ENCODE results near the gene PLEKHA7. TPM values are rescaled to one million over a fixed set of nuclear protein-coding genes. Genes with fewer than 3 reads are reported as not detected.
A peak's percentile ranks its signal among the peaks of the same experiment; 100 is the strongest.

PLEKHA7 gene
- total RNA-seq, 1 experiment from 2014 or later = 18.4 TPM

GRCh38 chr11:16881766-16882165, 132.4 kb downstream of the PLEKHA7 start:
- Histone ChIP-seq H3K27ac (ENCODE audit: low read length) (0 out of 2 replicates have a peak overlapping the region, but pooled peaks have one; percentile 4), H3K36me3 (ENCODE audit: low read depth, low read length) (no peaks in the 10 kb centered on the region), H3K4me2 (ENCODE audit: low read length) (peak overlapping the region; percentile 54), H3K27me3 (ENCODE audit: low read length) (no peaks in the 10 kb centered on the region), H4K20me1 (ENCODE audit: low read length) (no peaks in the 10 kb centered on the region), H2AFZ (ENCODE audit: low read length) (no peak overlapping the region), H3K9me3 (ENCODE audit: low read length) (no peaks in the 10 kb centered on the region), H3K4me3 (ENCODE audit: low read length) (no peak overlapping the region; the same call in 1 of the 2 replicates), H3K4me1 (ENCODE audit: insufficient read depth, low read length) (peaks cover 32% of the 10 kb centered on the region), H3K9ac (ENCODE audit: low read length) (no peak overlapping the region), H3K9me2 (replicated peaks; ENCODE audit: low read length) (no peaks in the 10 kb centered on the region), H3F3A (ENCODE audit: low read length, unreplicated experiment) (no peaks in the 10 kb centered on the region), H3K79me2 (ENCODE audit: low read length) (peaks cover 20% of the 10 kb centered on the region)
- no peak for ATAC-seq
- ChIA-PET POLR2A (ENCODE audit: unreplicated experiment) (no interaction called here), CTCF (interaction anchor here (2.1 kb wide), 1 partner anchor 62 kb away, joined by 20 read pairs; no protein-coding TSS in a partner anchor)
- TF ChIP-seq EZH2 (IDR thresholded peaks at IDR 0.05; ENCODE audit: low read length, unreplicated experiment) (no peak), EZH2phosphoT487 (IDR thresholded peaks at IDR 0.05; ENCODE audit: borderline replicate concordance, low read length) (no peak), CTCF (conservative IDR thresholded peaks at IDR 0.05; ENCODE audit: low read depth, low read length) (no peak)
- BruUV-seq (replicated peaks) = no TSS peak
- no peak for DNase-seq
- intact Hi-C loops (cut with micrococcal nuclease) = loop anchor here (1.0 to 5.0 kb wide), 3 partner anchors 39 to 249 kb away; no protein-coding TSS in a partner anchor

- H3K4me2 ChIP-seq (ENCODE audit: low read length) = peak overlapping the region; percentile 54
- H3K4me3 ChIP-seq (ENCODE audit: low read length) = peak overlapping the region; percentile 29; the same call in 1 of the 2 replicates
- TF ChIP-seq EZH2phosphoT487 (IDR thresholded peaks at IDR 0.05; ENCODE audit: borderline replicate concordance, low read length) = no peak
- peak; percentile 54 for TF ChIP-seq CTCF (conservative IDR thresholded peaks at IDR 0.05; ENCODE audit: low read depth, low read length)
- TF ChIP-seq EZH2 (IDR thresholded peaks at IDR 0.05; ENCODE audit: low read length, unreplicated experiment) = no peak
- H3K9me3 ChIP-seq (ENCODE audit: low read length) = no peaks in the 10 kb centered on the region
- no TSS peak for BruUV-seq (replicated peaks)
- no peaks in the 10 kb centered on the region for H4K20me1 ChIP-seq (ENCODE audit: low read length)
- POLR2A ChIA-PET (ENCODE audit: unreplicated experiment) = no interaction called here
- peaks cover 32% of the 10 kb centered on the region for H3K4me1 ChIP-seq (ENCODE audit: insufficient read depth, low read length)
- no peak overlapping the region for H3K9ac ChIP-seq (ENCODE audit: low read length)
- intact Hi-C loops (cut with micrococcal nuclease) = loop anchor here (5.0 kb wide), 1 partner anchor 249 kb away; no protein-coding TSS in a partner anchor
- peaks cover 20% of the 10 kb centered on the region for H3K79me2 ChIP-seq (ENCODE audit: low read length)
- H3K9me2 ChIP-seq (replicated peaks; ENCODE audit: low read length) = no peaks in the 10 kb centered on the region
- H3F3A ChIP-seq (ENCODE audit: low read length, unreplicated experiment) = no peaks in the 10 kb centered on the region
- H3K27me3 ChIP-seq (ENCODE audit: low read length) = no peaks in the 10 kb centered on the region
- peak; percentile 83 for DNase-seq
- CTCF ChIA-PET = interaction anchor here (0.5 to 2.1 kb wide), 2 partner anchors 40 to 61 kb away, joined by 3 to 20 read pairs; no protein-coding TSS in a partner anchor
- peak; percentile 80 for ATAC-seq
- H3K36me3 ChIP-seq (ENCODE audit: low read depth, low read length) = no peaks in the 10 kb centered on the region
- 0 out of 2 replicates have a peak overlapping the region, but pooled peaks have one; percentile 16 for H3K27ac ChIP-seq (ENCODE audit: low read length)
- H2AFZ ChIP-seq (ENCODE audit: low read length) = 0 out of 2 replicates have a peak overlapping the region, but pooled peaks have one; percentile 40
These were observed 133.0 kb downstream of the PLEKHA7 start for GRCh38 chr11:16881074-16881709.

Data from PC-3 (cell line).